ENCODE data around the gene KIF6.

KIF6 gene

DNA sequence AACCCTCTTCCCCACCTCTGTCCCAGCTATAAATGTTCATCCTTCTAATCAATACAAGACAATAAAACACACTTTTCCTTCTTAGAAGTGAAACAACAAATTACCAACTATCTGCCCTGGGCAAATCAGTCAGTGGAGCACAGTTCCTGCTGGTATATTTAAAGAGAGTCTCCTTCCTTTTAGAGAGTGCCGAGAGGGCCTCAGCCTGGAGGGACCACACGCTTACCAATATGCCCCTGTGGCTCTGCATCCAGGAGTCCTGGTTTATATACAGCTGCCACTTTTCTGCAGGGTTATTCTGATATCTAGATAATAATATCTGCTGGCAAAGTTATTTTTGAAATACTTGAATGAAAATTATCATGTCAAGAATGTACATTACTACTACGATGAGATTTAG is 315.3 kb downstream of the KIF6 start:
- Histone ChIP-seq H3K9me3 (ENCODE audit: low read length) (no peaks in the 10 kb centered on the region), H3K27ac (ENCODE audit: low read depth, low read length, poor library complexity, severe bottlenecking) (no peak overlapping the region), H4K20me1 (ENCODE audit: insufficient read depth, low read length) (no peaks in the 10 kb centered on the region), H3K4me1 (ENCODE audit: insufficient read depth, low read length, severe bottlenecking) (no peaks in the 10 kb centered on the region), H3K4me3 (ENCODE audit: low read depth, low read length, poor library complexity, severe bottlenecking) (no peak overlapping the region), H3K9ac (ENCODE audit: low read length) (no peak overlapping the region), H2AFZ (ENCODE audit: low read length) (no peak overlapping the region), H3F3A (ENCODE audit: insufficient read depth, low read length) (no peaks in the 10 kb centered on the region), H3K36me3 (ENCODE audit: insufficient read depth, low read length) (no peaks in the 10 kb centered on the region), H3K9me2 (ENCODE audit: low read depth, low read length) (no peaks in the 10 kb centered on the region), H3K79me2 (ENCODE audit: insufficient read depth, low read length) (no peaks in the 10 kb centered on the region), H3K27me3 (ENCODE audit: insufficient read depth, low read length) (no peaks in the 10 kb centered on the region), H3K4me2 (ENCODE audit: low read length) (no peak overlapping the region)
- TF ChIP-seq, protein P1, sequence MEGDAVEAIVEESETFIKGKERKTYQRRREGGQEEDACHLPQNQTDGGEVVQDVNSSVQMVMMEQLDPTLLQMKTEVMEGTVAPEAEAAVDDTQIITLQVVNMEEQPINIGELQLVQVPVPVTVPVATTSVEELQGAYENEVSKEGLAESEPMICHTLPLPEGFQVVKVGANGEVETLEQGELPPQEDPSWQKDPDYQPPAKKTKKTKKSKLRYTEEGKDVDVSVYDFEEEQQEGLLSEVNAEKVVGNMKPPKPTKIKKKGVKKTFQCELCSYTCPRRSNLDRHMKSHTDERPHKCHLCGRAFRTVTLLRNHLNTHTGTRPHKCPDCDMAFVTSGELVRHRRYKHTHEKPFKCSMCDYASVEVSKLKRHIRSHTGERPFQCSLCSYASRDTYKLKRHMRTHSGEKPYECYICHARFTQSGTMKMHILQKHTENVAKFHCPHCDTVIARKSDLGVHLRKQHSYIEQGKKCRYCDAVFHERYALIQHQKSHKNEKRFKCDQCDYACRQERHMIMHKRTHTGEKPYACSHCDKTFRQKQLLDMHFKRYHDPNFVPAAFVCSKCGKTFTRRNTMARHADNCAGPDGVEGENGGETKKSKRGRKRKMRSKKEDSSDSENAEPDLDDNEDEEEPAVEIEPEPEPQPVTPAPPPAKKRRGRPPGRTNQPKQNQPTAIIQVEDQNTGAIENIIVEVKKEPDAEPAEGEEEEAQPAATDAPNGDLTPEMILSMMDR (IDR thresholded peaks at IDR 0.05; ENCODE audit: low read length), result no peak
- TF ChIP-seq EZH2 (IDR thresholded peaks at IDR 0.05; ENCODE audit: borderline replicate concordance, low read length), result no peak

DNA sequence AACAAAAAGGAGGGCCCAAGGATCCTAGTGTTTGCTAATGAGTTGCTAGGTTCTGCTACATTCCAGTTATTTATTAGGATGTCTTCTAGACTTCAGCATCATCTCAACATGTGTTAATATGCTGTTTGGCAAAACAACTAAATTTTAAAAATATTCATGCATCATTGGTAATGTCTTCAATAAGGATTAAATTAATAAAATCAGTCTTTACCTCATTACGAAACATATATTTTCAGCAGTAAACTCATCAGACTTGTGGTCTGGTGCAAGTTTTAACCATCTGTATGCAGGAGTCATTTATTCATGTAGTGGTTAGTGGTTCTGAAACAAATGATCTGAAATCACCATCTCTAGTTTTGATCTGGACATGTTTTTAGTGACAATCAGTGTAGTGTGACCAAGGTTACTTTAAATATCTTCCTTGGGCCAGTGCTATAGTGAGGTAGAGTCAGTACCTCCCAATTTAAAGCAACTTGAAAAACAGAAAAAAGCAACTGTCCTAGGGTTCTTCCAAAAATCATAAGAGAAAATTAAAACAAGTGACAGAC is 317.7 kb downstream of the KIF6 start:
- H3K27me3 ChIP-seq (ENCODE audit: insufficient read depth, low read length), result no peaks in the 10 kb centered on the region
- no peaks in the 10 kb centered on the region for H3K79me2 ChIP-seq (ENCODE audit: insufficient read depth, low read length)
- H3K9ac ChIP-seq (ENCODE audit: low read length), result no peak overlapping the region
- no peaks in the 10 kb centered on the region for H3K9me2 ChIP-seq (ENCODE audit: low read depth, low read length)
- no peak overlapping the region for H3K4me3 ChIP-seq (ENCODE audit: low read depth, low read length, poor library complexity, severe bottlenecking)
- no peak overlapping the region for H3K4me2 ChIP-seq (ENCODE audit: low read length)
- H3F3A ChIP-seq (ENCODE audit: insufficient read depth, low read length), result no peaks in the 10 kb centered on the region
- H3K36me3 ChIP-seq (ENCODE audit: insufficient read depth, low read length), result no peaks in the 10 kb centered on the region
- H3K4me1 ChIP-seq (ENCODE audit: insufficient read depth, low read length, severe bottlenecking), result no peaks in the 10 kb centered on the region
- H3K9me3 ChIP-seq (ENCODE audit: low read length), result no peaks in the 10 kb centered on the region
- H3K27ac ChIP-seq (ENCODE audit: low read depth, low read length, poor library complexity, severe bottlenecking), result no peak overlapping the region
- no peak overlapping the region for H2AFZ ChIP-seq (ENCODE audit: low read length)
- H4K20me1 ChIP-seq (ENCODE audit: insufficient read depth, low read length), result no peaks in the 10 kb centered on the region
- TF ChIP-seq, protein P1 (IDR thresholded peaks at IDR 0.05; ENCODE audit: low read length), result no peak
- no peak for TF ChIP-seq EZH2 (IDR thresholded peaks at IDR 0.05; ENCODE audit: borderline replicate concordance, low read length)

DNA sequence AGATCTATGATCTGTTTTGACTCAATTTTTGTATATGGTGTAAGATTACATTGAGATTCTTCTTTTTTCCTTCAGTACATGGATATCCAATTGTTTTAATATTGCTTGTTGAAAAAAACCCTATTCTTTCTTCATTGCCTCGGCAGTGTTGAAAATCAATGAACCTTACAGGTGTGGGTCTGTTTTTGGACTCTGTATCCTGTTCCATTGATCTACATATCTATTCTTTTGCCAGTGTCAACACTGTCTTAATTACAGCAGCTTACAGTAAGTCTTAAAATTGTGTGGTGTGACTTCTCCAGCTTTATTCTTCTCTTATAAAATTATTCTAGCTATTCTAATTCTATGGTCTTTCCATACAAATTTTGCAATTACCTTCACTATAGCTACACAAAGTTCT is 320.9 kb downstream of the KIF6 start:
- no peak overlapping the region for H3K27ac ChIP-seq (ENCODE audit: low read depth, low read length, poor library complexity, severe bottlenecking)
- no peaks in the 10 kb centered on the region for H3K36me3 ChIP-seq (ENCODE audit: insufficient read depth, low read length)

More for the DNA sequence above, 320.9 kb downstream of the KIF6 start:
- Histone ChIP-seq H4K20me1 (ENCODE audit: insufficient read depth, low read length) (no peaks in the 10 kb centered on the region), H3K9me3 (ENCODE audit: low read length) (no peaks in the 10 kb centered on the region), H3K9ac (ENCODE audit: low read length) (no peak overlapping the region), H3K9me2 (ENCODE audit: low read depth, low read length) (no peaks in the 10 kb centered on the region), H3K4me2 (ENCODE audit: low read length) (no peak overlapping the region), H3K4me3 (ENCODE audit: low read depth, low read length, poor library complexity, severe bottlenecking) (no peak overlapping the region), H3K4me1 (ENCODE audit: insufficient read depth, low read length, severe bottlenecking) (no peaks in the 10 kb centered on the region), H2AFZ (ENCODE audit: low read length) (no peak overlapping the region), H3F3A (ENCODE audit: insufficient read depth, low read length) (no peaks in the 10 kb centered on the region), H3K27me3 (ENCODE audit: insufficient read depth, low read length) (no peaks in the 10 kb centered on the region), H3K79me2 (ENCODE audit: insufficient read depth, low read length) (no peaks in the 10 kb centered on the region)
- no peak for TF ChIP-seq EZH2 (IDR thresholded peaks at IDR 0.05; ENCODE audit: borderline replicate concordance, low read length)
- TF ChIP-seq, protein P1 (IDR thresholded peaks at IDR 0.05; ENCODE audit: low read length), result no peak

Data from OCI-LY1 (cell line).